Activated CD4-positive, alpha-beta T cell treated with anti-CD3 and anti-CD28 coated beads, Interleukin-2, amount 50 U/mL, for 48 hours (primary cell): Measurements from ENCODE around the gene TAF1L.
"Not testable (repeated sequence)": the region's sequence is repeated elsewhere in the genome, so short reads cannot be mapped to it uniquely, and the experiment has no call there.

ENCODE experiments used
- DNase-seq, 2 experiments: peaks; one replicate each; pipeline ENCODE4 v3.0.0-alpha.2; 2020

The TAF1L gene

GRCh38 chr9:32635362-32635761 lies at the start of gene TAF1L:
Gene TAF1L (minus strand): TSS chr9:32635669. CDS start chr9:32635579, 90 bp downstream.
- no peak for DNase-seq

GRCh38 chr9:32681751-32682150 lies 46.3 kb upstream of the TAF1L start:
- DNase-seq = no peak

GRCh38 chr9:32677931-32678330 lies 42.5 kb upstream of the TAF1L start:
- DNase-seq = no peak

GRCh38 chr9:32672469-32672868 lies 37.0 kb upstream of the TAF1L start:
- no peak for DNase-seq

GRCh38 chr9:32671333-32671732 lies 35.9 kb upstream of the TAF1L start:
- no peak for DNase-seq

GRCh38 chr9:32665101-32665500 lies 29.6 kb upstream of the TAF1L start:
- no peak for DNase-seq

GRCh38 chr9:32663741-32664140 lies 28.3 kb upstream of the TAF1L start:
- no peak for DNase-seq

- no peak for DNase-seq
These were observed 12.2 kb upstream of the TAF1L start for GRCh38 chr9:32647671-32648070.

- DNase-seq = no peak
These were observed 9.2 kb upstream of the TAF1L start for GRCh38 chr9:32644698-32645097.

- not testable (repeated sequence) for DNase-seq
These were observed 2.3 kb downstream of the TAF1L start for GRCh38 chr9:32633151-32633550.

- DNase-seq = no peak
These were observed 3.5 kb downstream of the TAF1L start for GRCh38 chr9:32631991-32632390.

GRCh38 chr9:32627394-32627954 lies 8.0 kb downstream of the TAF1L start:
- no peak for DNase-seq

- no peak for DNase-seq
These were observed 10.1 kb downstream of the TAF1L start for GRCh38 chr9:32625320-32625719.

GRCh38 chr9:32622948-32623347 lies 12.5 kb downstream of the TAF1L start:
- no peak for DNase-seq

GRCh38 chr9:32618261-32618660 lies 17.2 kb downstream of the TAF1L start:
- no peak for DNase-seq

- no peak for DNase-seq
These were observed 28.7 kb downstream of the TAF1L start for GRCh38 chr9:32606811-32607210.

- DNase-seq = no peak
These were observed 31.3 kb downstream of the TAF1L start for GRCh38 chr9:32603914-32604852.

- DNase-seq = not testable (repeated sequence)
These were observed 36.4 kb downstream of the TAF1L start for GRCh38 chr9:32599021-32599420.

GRCh38 chr9:32596936-32597335 lies 38.5 kb downstream of the TAF1L start:
- no peak for DNase-seq

- DNase-seq = no peak
These were observed 39.2 kb downstream of the TAF1L start for GRCh38 chr9:32596096-32596865.

- DNase-seq = no peak
These were observed 44.6 kb downstream of the TAF1L start for GRCh38 chr9:32590898-32591297.

- no peak for DNase-seq
These were observed 45.0 kb downstream of the TAF1L start for GRCh38 chr9:32590476-32590875.

- no peak for DNase-seq
These were observed 46.3 kb downstream of the TAF1L start for GRCh38 chr9:32589083-32589723.
